ENCODE results near the gene MYO3B.

DNA sequence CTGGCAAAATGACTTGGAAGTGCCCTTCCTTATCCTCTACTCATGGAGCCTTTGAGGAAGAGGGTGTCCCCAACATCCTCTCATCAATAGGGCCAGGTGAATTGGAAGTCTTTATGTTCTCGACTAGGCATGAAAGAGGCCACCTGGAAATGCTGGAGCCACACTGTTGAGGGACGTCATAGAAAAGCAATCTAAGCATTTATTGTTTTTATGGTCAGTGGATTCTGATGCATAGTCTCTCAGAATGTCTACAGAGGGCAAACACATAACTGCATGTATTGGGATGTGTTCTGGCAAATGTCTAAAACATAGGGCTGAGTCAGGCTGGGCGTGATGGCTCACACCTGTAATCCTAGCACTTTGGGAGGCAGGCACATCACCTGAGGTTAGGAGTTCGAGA lies 290.6 kb downstream of the MYO3B start:
- TF ChIP-seq, protein P1, sequence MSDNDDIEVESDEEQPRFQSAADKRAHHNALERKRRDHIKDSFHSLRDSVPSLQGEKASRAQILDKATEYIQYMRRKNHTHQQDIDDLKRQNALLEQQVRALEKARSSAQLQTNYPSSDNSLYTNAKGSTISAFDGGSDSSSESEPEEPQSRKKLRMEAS (IDR thresholded peaks at IDR 0.05; ENCODE audit: low read depth, low read length): no peak
- TF ChIP-seq POLR2A (IDR thresholded peaks at IDR 0.05; ENCODE audit: extremely low read depth, insufficient read length) (no peak), CTCF (IDR thresholded peaks at IDR 0.05; ENCODE audit: low read depth, low read length) (no peak), MYC (IDR thresholded peaks at IDR 0.05; ENCODE audit: low read depth, low read length) (no peak)

Measured in NB4 (cell line).